Neural cell (in vitro differentiated cells): Measurements from ENCODE around the gene RFX8. TPM values are rescaled to one million over a fixed set of nuclear protein-coding genes. Genes with fewer than 3 reads are reported as not detected.

Experiments used
- H2AFZ ChIP-seq: fragments of 200-600, 300-800 bp; sonication (generic), shearing (Covaris generic); 2 replicates; pipeline ENCODE4 v1.6.0; 2014; ENCODE audit warnings: low read depth, mild to moderate bottlenecking, antibody characterized with exemption, low read length, moderate library complexity
- H3F3A ChIP-seq: fragments of 200-600 bp; shearing (Covaris generic); 2 replicates; pipeline ENCODE4 v1.6.1; 2016; ENCODE audit warnings: mild to moderate bottlenecking, moderate library complexity, mixed read lengths, antibody characterized with exemption, low read length; ENCODE audit not compliant: insufficient read depth, poor library complexity, severe bottlenecking
- H3K27ac ChIP-seq: fragments of 200-600, 300-800 bp; sonication (generic), shearing (Covaris generic); 2 replicates; pipeline ENCODE4 v1.5.1; 2014; ENCODE audit warnings: mild to moderate bottlenecking, low read length, moderate library complexity
- H3K27me3 ChIP-seq: fragments of 300-800, 200-600 bp; sonication (generic), shearing (Covaris generic); 2 replicates; pipeline ENCODE4 v1.6.0; 2014; ENCODE audit warnings: mild to moderate bottlenecking, low read depth, low read length, moderate library complexity; ENCODE audit not compliant: insufficient read depth
- H3K36me3 ChIP-seq: fragments of 300-800, 200-600 bp; sonication (generic), shearing (Covaris generic); 2 replicates; pipeline ENCODE4 v1.5.1; 2014; ENCODE audit warnings: mild to moderate bottlenecking, antibody characterized with exemption, low read length, moderate library complexity; ENCODE audit not compliant: insufficient read depth
- H3K4me2 ChIP-seq: fragments of 300-800, 200-600 bp; sonication (generic), shearing (Covaris generic); 2 replicates; pipeline ENCODE4 v1.6.0; 2014; ENCODE audit warnings: mild to moderate bottlenecking, low read length
- H3K4me3 ChIP-seq: fragments of 300-800, 200-600 bp; sonication (generic), shearing (Covaris generic); 2 replicates; pipeline ENCODE4 v1.5.1; 2014; ENCODE audit warnings: mild to moderate bottlenecking, low read length, moderate library complexity
- H3K79me2 ChIP-seq: fragments of 200-600 bp; shearing (Covaris generic); replicated peaks from 2 replicates; pipeline ENCODE4 v1.6.0; 2014; ENCODE audit warnings: mild to moderate bottlenecking, low read length, moderate library complexity; ENCODE audit not compliant: insufficient read depth
- H3K9ac ChIP-seq: fragments of 300-800, 200-600 bp; sonication (generic), shearing (Covaris generic); 2 replicates; pipeline ENCODE4 v1.6.1; 2016; ENCODE audit warnings: mild to moderate bottlenecking, low read length, mixed read lengths
- H3K9me2 ChIP-seq: fragments of 200-600 bp; shearing (Covaris generic); 2 replicates; pipeline ENCODE4 v1.6.1; 2016; ENCODE audit warnings: mild to moderate bottlenecking, low read length, mixed read lengths; ENCODE audit not compliant: insufficient read depth
- H3K9me3 ChIP-seq: fragments of 200-600, 300-800 bp; sonication (generic), shearing (Covaris generic); 2 replicates; pipeline ENCODE4 v1.6.1; 2016; ENCODE audit warnings: mild to moderate bottlenecking, mixed run types, low read length, moderate library complexity, mixed read lengths
- H4K20me1 ChIP-seq: fragments of 200-600 bp; shearing (Covaris generic); 2 replicates; pipeline ENCODE4 v1.6.1; 2016; ENCODE audit warnings: mild to moderate bottlenecking, mixed run types; ENCODE audit not compliant: insufficient read depth
- CTCF ChIP-seq: fragments of 450-650 bp; IDR thresholded peaks from 2 replicates; pipeline ENCODE4 v1.5.1; 2014; ENCODE audit warnings: antibody characterized with exemption, mild to moderate bottlenecking, moderate library complexity; ENCODE audit not compliant: poor library complexity, severe bottlenecking
- EP300 ChIP-seq: fragments of 450-650 bp; conservative IDR thresholded peaks from 2 replicates; pipeline ENCODE4 v1.6.1; 2014; ENCODE audit warnings: antibody characterized with exemption, mild to moderate bottlenecking, moderate library complexity; ENCODE audit not compliant: poor library complexity, severe bottlenecking
- EZH2 ChIP-seq: fragments of 200-600, 300-800 bp; shearing (Covaris generic), sonication (generic); IDR thresholded peaks from 2 replicates; pipeline ENCODE4 v1.6.1; 2014; ENCODE audit warnings: antibody characterized with exemption, low read length, borderline replicate concordance, mild to moderate bottlenecking; ENCODE audit not compliant: insufficient read depth, poor library complexity, severe bottlenecking
- MXI1 ChIP-seq: fragments of 450-650 bp; conservative IDR thresholded peaks from 2 replicates; pipeline ENCODE4 v1.6.1; 2014; ENCODE audit warnings: antibody characterized with exemption, mild to moderate bottlenecking; ENCODE audit not compliant: poor library complexity, severe bottlenecking
- POLR2AphosphoS5 ChIP-seq: IDR thresholded peaks from 2 replicates; pipeline ENCODE4 v1.6.1; 2012
- RAD21 ChIP-seq: fragments of 450-650 bp; conservative IDR thresholded peaks from 2 replicates; pipeline ENCODE4 v1.6.1; 2014; ENCODE audit warnings: antibody characterized with exemption, mild to moderate bottlenecking, moderate library complexity
- REST ChIP-seq: IDR thresholded peaks from 2 replicates; pipeline ENCODE4 v1.6.1; 2012; ENCODE audit warnings: borderline replicate concordance
- SMC3 ChIP-seq: fragments of 450-650 bp; conservative IDR thresholded peaks from 2 replicates; pipeline ENCODE4 v1.6.1; 2014; ENCODE audit warnings: antibody characterized with exemption, mild to moderate bottlenecking, moderate library complexity; ENCODE audit not compliant: poor library complexity
- TAF1 ChIP-seq: IDR thresholded peaks from 2 replicates; pipeline ENCODE4 v1.6.1; 2012; ENCODE audit warnings: low read depth
- polyA plus RNA-seq: library from polyadenylated mRNA; depleted of rRNA; stranded (reverse); fragments of >200 nt; gene quantifications from 2 replicates; pipeline ENCODE4 v1.2.3, GENCODE V29; 2014

Gene RFX8
- polyA plus RNA-seq, 1 donor from 2014 or later = not detected

GRCh38 chr2:101466426-101466825, 8.5 kb downstream of the RFX8 start:
- no peak for TF ChIP-seq RAD21
- no peak for TF ChIP-seq TAF1
- no peak for TF ChIP-seq SMC3
- TF ChIP-seq EP300 = no peak
- no peak overlapping the region for H3K9ac ChIP-seq
- H3K27me3 ChIP-seq = no peaks in the 10 kb centered on the region
- no peak overlapping the region for H3K27ac ChIP-seq
- no peaks in the 10 kb centered on the region for H3K9me3 ChIP-seq
- H3K9me2 ChIP-seq = no peaks in the 10 kb centered on the region
- H3F3A ChIP-seq = no peaks in the 10 kb centered on the region
- no peak overlapping the region for H3K4me3 ChIP-seq
- H2AFZ ChIP-seq = no peak overlapping the region
- H3K36me3 ChIP-seq = no peaks in the 10 kb centered on the region
- H4K20me1 ChIP-seq = no peaks in the 10 kb centered on the region
- no peak overlapping the region for H3K4me2 ChIP-seq
- H3K79me2 ChIP-seq = no peaks in the 10 kb centered on the region

GRCh38 chr2:101464841-101465240, 10.1 kb downstream of the RFX8 start:
- Histone ChIP-seq H3K79me2 (no peaks in the 10 kb centered on the region), H3K27ac (no peak overlapping the region), H3K9ac (no peak overlapping the region), H3K4me2 (no peak overlapping the region), H3K9me3 (no peaks in the 10 kb centered on the region), H3K36me3 (no peaks in the 10 kb centered on the region), H3K27me3 (no peaks in the 10 kb centered on the region), H3F3A (no peaks in the 10 kb centered on the region), H3K9me2 (no peaks in the 10 kb centered on the region), H4K20me1 (no peaks in the 10 kb centered on the region), H3K4me3 (no peak overlapping the region), H2AFZ (no peak overlapping the region)
- TF ChIP-seq RAD21 (no peak), EP300 (no peak), REST (no peak), TAF1 (no peak), POLR2AphosphoS5 (no peak), SMC3 (no peak), EZH2 (no peak)

- Histone ChIP-seq H3K9me3 (no peaks in the 10 kb centered on the region), H3K79me2 (no peaks in the 10 kb centered on the region), H3K27me3 (no peaks in the 10 kb centered on the region), H3K36me3 (no peaks in the 10 kb centered on the region), H3K9me2 (no peaks in the 10 kb centered on the region), H3K9ac (no peak overlapping the region), H4K20me1 (no peaks in the 10 kb centered on the region), H3F3A (no peaks in the 10 kb centered on the region), H3K4me3 (no peak overlapping the region), H2AFZ (no peak overlapping the region), H3K4me2 (no peak overlapping the region), H3K27ac (no peak overlapping the region)
- no peak for TF ChIP-seq SMC3
- no peak for TF ChIP-seq CTCF
- no peak for TF ChIP-seq RAD21
- TF ChIP-seq REST = no peak
- no peak for TF ChIP-seq EZH2
- no peak for TF ChIP-seq MXI1
- no peak for TF ChIP-seq EP300
Measured at GRCh38 chr2:101463911-101464641, 10.8 kb downstream of the RFX8 start.
